Measurements from ENCODE around the gene FRAS1.

DNA sequence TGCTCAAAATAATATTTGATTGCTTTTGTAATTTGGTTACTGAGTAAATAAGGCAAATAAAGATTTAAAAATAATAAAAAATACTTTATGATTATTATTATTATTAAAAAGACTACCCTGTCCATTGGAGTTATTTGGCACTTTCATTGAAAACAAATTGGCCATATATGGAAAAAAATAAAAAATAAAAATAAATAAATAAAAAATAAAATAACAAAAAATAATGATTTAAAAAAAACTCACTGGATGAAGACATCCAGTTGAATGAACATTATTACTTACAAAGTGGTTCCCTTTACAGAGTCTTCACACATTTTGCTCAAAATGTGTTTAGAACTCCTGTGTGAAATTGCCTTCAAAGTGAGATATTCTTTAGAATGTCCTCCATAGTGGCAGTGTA is 353.1 kb downstream of the FRAS1 start:
- TF ChIP-seq, protein P1, sequence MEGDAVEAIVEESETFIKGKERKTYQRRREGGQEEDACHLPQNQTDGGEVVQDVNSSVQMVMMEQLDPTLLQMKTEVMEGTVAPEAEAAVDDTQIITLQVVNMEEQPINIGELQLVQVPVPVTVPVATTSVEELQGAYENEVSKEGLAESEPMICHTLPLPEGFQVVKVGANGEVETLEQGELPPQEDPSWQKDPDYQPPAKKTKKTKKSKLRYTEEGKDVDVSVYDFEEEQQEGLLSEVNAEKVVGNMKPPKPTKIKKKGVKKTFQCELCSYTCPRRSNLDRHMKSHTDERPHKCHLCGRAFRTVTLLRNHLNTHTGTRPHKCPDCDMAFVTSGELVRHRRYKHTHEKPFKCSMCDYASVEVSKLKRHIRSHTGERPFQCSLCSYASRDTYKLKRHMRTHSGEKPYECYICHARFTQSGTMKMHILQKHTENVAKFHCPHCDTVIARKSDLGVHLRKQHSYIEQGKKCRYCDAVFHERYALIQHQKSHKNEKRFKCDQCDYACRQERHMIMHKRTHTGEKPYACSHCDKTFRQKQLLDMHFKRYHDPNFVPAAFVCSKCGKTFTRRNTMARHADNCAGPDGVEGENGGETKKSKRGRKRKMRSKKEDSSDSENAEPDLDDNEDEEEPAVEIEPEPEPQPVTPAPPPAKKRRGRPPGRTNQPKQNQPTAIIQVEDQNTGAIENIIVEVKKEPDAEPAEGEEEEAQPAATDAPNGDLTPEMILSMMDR (IDR thresholded peaks at IDR 0.05) = no peak
- no peak for TF ChIP-seq POLR2A (IDR thresholded peaks at IDR 0.05)

All from heart left ventricle (tissue), 13 donors.